ENCODE measurements around the gene TCEANC2.
"Not testable (repeated sequence)": the region's sequence is repeated elsewhere in the genome, so short reads cannot be mapped to it uniquely, and the experiment has no call there.

The TCEANC2 gene

GRCh38 chr1:54052934-54053744 is at the start of gene TCEANC2, which contains the start of gene TMEM59:
Gene TCEANC2 (plus strand): TSS chr1:54053608. CDS start chr1:54054423, 815 bp downstream.
Gene TMEM59 (minus strand): TSS chr1:54053204. CDS start chr1:54053188, 16 bp downstream.
- DNase-seq (ENCODE audit: low spot score): peak; percentile 99

GRCh38 chr1:54003750-54004480 is 49.5 kb upstream of the TCEANC2 start:
- DNase-seq (ENCODE audit: low spot score): not testable (repeated sequence)

DNA sequence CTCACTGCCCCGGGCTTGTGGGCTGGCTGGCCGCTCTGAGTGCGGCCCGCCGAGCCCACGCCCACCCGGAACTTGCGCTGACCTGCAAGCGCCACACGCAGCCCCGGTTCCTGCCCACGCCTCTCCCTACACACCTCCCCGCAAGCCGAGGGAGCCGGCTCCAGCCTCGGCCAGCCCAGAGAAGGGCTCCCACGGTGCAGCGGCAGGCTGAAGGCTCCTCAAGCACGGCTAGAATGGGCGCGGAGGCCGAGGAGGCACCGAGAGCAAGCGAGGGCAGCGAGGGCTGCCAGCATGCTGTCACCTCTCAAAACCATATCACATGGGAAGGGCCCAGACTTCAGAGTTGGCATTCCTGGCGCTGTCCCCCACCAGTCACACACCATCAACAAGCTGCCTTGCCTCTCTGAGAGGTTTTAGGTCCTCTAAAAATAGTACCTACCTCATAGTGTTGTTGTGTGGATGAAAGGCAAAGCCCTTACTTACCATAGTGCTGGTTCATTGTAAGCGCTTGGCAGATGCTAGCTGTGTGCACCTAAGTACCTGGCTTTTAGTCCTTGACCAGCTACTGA is 48.8 kb upstream of the TCEANC2 start:
- no peak for DNase-seq (ENCODE audit: low spot score)

DNA sequence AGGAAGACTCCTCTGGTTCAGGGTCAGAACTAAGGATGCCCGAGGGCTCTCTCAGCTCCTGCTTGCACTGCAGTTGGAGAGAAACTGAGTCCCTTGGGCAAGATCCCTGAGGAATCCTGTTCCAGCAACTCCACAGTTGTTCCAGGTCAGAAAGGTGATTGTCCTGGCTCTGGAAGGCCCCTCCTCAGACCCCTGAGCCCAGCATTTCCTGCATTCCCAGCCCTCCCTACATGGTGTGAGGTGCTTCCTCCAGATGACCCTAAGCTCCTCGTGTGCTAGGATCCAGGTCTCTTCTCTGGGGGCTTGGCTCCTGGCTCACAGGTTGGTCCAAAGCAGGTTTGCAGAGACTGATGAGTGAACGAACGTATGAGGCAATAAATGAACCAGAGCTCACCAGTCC is 46.9 kb upstream of the TCEANC2 start:
- DNase-seq (ENCODE audit: low spot score): no peak

- DNase-seq (ENCODE audit: low spot score): no peak
These were observed 45.8 kb upstream of the TCEANC2 start for GRCh38 chr1:54007613-54008012.

DNA sequence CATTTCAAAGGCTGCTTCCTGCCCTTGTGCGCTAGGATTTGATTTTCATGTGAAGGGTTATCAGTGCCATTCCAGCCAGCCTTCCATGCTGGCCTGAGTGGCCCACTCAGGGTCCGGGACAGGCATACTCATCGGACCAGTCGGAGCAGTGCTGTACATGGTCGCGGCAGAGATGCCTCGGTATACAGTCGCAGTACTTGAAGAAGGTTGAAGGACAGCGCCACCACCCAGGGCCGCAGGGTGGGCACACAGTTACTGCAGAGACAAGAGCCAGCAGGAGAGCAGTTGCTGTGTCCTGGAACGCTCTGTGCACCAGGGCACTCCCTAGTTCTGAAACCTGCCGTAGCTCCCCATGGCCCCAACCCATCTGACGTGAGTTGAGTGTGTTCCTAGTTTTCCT is 44.5 kb upstream of the TCEANC2 start:
- no peak for DNase-seq (ENCODE audit: low spot score)

DNA sequence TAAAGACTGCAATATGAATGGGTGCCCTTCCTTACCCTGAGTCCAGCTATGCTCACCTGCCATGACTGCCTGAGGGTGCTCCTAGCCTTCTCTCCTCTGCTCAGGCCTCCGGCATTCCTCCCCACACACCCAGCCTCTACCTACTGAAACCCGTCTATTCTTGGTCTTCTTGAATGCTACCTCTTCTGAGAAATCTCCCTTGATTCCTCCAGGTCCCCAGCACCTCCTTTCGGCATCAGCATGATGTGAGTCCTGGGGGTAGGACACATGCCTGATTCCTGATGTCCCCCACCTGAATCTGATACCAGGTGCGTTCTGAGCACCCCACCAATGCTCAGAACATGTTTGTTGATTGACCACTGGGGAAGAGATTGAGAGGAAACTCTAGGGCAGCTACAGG is 44.0 kb upstream of the TCEANC2 start:
- DNase-seq (ENCODE audit: low spot score): no peak

GRCh38 chr1:54010415-54011117 is 42.8 kb upstream of the TCEANC2 start:
- no peak for DNase-seq (ENCODE audit: low spot score)

GRCh38 chr1:54011316-54012007 is 41.9 kb upstream of the TCEANC2 start:
- DNase-seq (ENCODE audit: low spot score): no peak

DNA sequence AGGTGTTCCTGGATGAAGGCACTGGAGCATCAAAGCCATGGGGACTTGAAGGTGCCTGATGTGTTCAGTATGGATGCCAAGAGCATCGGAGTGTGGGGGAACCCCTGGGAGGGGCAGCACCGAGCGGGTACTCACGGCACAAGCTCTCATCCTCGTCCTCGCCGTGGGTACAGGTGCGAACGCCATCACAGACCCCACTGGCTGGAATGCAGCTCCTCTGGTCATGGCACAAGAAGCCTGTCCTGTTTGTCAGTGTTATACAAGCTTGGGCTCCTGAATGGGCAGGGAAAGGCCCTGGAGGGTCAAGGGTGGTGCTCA is 41.4 kb upstream of the TCEANC2 start:
- DNase-seq (ENCODE audit: low spot score): no peak

DNA sequence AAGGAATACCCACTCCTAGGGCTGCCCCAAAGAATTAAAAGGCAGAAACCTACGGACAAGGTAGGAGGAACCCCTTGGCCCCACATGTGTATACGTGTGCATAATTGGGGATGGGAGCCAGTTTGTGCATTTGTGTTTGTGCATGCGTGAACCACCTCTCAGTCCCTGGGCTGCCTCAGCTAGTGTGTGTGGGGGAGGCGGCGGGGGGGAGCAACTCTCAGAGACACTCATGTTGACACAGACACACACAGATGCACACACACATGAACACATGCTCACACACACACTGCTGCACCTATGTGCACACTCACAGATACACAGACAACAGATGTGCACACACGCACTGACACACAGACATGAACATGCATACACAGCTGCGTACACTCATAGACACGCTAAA is 40.5 kb upstream of the TCEANC2 start:
- DNase-seq (ENCODE audit: low spot score): no peak

- DNase-seq (ENCODE audit: low spot score): no peak
These were observed 39.9 kb upstream of the TCEANC2 start for GRCh38 chr1:54013393-54014008.

- DNase-seq (ENCODE audit: low spot score): no peak
These were observed 39.3 kb upstream of the TCEANC2 start for GRCh38 chr1:54014009-54014629.

DNA sequence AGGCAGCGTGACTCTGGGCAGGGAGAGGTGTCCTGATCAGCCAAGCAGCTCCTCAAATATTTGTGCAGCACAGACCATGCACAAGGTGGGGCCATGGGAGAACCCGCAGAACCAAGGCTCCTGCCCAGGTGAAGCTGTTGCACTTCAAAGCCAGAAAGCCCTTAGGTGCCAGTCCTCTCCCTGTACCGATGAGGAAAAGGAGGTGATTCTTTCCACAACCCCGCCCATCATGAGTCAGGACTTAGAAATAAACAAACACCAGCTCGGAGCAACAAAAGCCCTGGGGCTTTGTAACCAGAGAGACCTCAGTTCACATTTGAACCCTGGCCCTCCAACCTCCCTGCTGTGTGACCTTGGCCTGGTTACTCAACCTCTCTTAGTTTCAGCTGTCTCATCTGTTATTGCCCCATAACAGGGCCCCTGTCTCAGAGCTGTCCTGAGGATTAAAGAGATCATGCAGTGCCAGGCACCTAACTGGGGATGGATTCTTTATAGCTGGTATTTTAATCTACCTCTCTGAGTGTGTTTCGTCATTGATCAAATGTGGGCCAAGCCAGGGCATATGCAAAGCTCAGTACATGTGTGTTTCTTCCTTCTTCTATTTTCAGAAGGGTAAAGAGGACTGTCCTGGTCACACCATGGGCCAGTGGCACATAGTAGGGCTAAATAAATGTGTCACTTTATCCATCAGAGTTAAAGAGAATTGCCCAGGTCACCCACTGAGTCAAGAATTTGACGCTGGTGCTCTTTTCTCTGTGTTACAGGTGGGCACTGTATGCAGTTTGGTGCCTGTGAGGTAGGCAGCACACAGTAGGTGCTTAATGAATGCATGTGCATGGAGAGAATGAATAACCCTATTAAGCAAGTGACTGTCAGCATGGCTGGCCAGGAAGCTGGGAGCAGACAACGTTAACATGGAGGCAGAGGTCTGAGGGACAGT is 36.8 kb upstream of the TCEANC2 start:
- no peak for DNase-seq (ENCODE audit: low spot score)

DNA sequence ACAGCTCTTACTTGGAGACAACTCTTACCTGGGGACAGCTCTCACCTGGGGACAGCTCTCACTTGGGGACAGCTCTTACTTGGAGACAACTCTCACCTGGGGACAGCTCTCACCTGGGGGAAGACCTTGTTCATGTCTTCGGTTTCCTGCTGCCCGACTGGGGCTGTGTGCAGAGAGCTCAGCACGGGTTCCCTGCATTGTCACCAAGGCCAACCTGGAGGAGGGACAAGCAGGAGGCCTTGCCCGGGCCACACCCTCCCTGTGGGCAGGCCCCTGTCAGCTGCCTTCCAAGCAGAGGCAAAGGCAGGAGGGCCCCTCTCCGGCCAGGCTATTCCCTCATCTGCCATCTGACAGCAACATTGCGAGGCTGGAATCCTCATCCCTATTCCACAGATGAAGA is 35.4 kb upstream of the TCEANC2 start, which contains the start of gene LDLRAD1:
LDLRAD1 (minus strand) TSS at position 208 of the 400 bp plus-strand sequence; CDS start at position 134, 74 bp downstream.
- DNase-seq (ENCODE audit: low spot score): no peak

DNA sequence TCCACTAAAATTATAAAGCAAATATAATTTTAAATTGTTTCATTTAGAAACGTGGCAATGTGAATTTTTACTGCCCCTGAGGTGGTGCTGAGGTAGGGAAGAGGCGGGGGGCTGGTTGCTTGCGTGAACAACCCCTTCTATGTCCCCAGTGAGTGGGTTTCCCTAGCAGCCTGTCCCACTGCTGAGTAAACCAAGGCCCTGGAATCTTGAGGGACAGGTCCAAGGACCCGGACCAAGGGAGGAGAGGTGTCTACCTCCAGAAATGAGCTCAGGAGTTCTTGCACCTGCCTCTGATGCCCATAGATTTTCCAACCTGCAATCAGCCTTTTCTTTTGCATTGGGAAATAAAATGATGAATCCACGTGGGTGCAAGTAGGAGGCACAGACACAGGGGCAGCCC is 34.8 kb upstream of the TCEANC2 start:
- no peak for DNase-seq (ENCODE audit: low spot score)

DNA sequence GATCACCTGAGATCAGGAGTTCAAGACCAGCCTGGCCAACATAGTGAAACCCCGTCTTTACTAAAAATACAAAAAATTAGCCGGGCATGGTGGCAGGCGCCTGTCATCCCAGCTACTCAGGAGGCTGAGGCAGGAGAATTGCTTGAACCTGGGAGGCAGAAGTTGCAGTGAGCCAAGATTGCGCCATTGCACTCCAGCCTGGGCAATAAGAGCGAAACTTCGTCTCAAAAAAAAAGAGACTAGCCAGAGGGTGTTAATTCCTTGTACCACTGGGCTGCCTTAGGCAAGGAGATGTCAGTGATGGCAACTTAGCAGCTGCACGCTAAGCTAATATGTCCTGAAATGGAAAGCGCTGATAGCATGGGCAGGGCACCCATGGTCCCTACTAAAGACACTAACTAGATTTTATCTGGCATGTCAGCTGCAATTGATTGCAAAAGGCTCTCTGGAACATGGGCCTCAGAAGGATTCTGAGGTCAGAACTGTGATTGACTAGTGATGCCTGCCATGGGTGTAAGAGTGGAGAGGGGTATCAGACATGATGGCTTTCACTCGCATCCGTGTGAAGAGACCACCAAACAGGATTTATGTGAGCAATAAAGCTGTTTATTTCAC is 33.7 kb upstream of the TCEANC2 start:
- DNase-seq (ENCODE audit: low spot score): not testable (repeated sequence)

- DNase-seq (ENCODE audit: low spot score): no peak
These were observed 29.1 kb upstream of the TCEANC2 start for GRCh38 chr1:54024358-54024757.

- DNase-seq (ENCODE audit: low spot score): not testable (repeated sequence)
These were observed 28.6 kb upstream of the TCEANC2 start for GRCh38 chr1:54024811-54025210.
